HG03432 (cell line): Measurements from ENCODE around the gene ANAPC2.

Experiments used
- ATAC-seq: cut with Tn5 transposase; IDR thresholded peaks from one replicate; pipeline ENCODE4 v1.9.1; 2021; ENCODE audit warnings: mild to moderate bottlenecking, moderate library complexity; ENCODE audit not compliant: unreplicated experiment

The ANAPC2 gene

DNA sequence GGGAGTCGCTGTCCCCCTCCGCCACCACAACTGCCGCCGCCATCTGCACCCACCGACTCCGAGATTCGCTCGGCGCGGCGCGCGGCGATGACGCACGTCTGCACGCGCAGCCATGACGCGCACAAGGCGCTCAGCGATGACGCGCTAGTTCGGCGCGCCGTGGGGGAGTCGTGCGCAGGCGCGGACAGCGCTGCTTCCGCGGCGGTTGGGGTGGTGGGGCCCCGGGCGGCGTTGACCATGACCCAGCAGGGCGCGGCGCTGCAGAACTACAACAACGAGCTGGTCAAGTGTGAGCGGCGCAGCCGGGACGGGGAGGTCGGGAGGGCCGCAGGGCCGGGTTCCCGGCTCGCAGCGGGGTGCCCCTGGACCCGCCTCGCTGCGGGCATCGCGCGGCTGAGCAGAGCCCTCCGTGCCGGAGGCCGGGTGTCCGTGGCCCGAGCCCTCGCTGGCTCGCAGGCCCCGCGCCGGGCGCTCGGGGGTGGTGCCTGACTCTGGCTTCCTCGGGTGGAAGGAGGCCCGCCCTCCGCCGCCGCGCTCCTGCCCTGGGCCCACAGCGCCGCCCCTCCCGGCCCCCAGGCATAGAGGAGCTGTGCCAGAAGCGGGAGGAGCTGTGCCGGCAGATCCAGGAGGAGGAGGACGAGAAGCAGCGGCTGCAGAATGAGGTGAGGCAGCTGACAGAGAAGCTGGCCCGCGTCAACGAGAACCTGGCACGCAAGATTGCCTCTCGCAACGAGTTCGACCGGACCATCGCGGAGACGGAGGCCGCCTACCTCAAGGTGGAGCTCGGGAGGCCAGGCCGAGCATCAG, at the start of gene ANAPC2, which contains the start of gene SSNA1:
Gene ANAPC2, minus strand, starts transcription at position 71 of the 807 bp plus-strand sequence. Its CDS starts 28 bp downstream, at position 43.
Gene SSNA1, plus strand, starts transcription at position 187 of the 807 bp plus-strand sequence. Its CDS starts 51 bp downstream, at position 238.
- peak; percentile 77 for ATAC-seq

- ATAC-seq = no peak
Measured at GRCh38 chr9:137236936-137237421, 48.6 kb upstream of the ANAPC2 start.

DNA sequence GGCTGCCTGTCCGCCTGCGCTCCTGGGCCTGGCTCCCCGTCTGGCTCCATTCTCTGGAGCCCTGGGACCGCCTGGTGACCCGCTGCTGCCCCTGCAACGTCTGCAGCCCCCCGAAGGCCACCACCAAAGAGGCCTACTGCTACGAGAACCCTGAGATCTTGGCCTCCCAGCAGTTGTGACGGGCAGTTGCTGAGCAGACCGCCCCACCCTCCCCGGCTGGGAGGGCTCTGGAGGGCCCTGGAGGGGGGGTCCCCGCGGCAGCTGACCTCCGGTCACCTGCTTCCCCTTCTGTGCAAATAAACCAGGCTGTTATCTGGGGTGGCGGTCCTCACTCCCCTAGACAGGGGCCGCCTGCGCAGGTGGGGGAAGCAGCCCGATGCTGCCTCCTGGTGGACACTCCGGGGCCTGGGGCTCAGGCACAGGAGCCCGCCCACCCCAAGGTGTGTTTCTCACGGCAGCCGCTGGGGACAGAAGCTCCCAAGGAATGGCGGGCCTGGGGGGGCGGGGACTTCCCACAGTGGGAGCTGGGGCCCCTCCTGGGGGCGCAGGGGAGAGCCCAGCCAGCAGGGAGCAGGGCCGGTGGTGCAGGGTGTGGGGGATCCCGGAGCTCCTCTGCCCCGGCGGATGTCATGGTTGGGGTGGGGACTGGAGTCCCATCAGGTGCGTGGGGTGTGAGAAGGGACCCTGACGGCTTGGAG, 48.0 kb upstream of the ANAPC2 start:
- peak; percentile 19 for ATAC-seq

GRCh38 chr9:137235424-137236237, 47.3 kb upstream of the ANAPC2 start:
- ATAC-seq = no peak

GRCh38 chr9:137234758-137235423, 46.5 kb upstream of the ANAPC2 start:
- ATAC-seq = no peak

- no peak for ATAC-seq
Measured at GRCh38 chr9:137234055-137234697, 45.8 kb upstream of the ANAPC2 start.

GRCh38 chr9:137233143-137233980, 45.0 kb upstream of the ANAPC2 start:
- no peak for ATAC-seq

DNA sequence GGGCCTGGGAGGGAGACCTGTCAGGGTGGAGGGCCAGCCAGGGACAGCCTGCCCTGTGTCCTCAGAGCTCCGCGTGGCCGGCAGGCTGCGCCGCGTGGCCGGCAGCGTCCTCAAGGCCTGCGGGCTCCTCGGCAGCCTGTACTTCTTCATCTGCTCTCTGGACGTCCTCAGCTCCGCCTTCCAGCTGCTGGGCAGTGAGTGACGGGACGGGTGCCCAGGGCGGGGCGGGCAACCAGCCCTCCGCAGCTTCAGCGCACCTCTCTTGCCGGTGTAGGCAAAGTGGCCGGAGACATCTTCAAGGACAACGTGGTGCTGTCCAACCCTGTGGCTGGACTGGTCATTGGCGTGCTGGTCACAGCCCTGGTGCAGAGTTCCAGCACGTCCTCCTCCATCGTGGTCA, 44.1 kb upstream of the ANAPC2 start:
- no peak for ATAC-seq

- no peak for ATAC-seq
Measured at GRCh38 chr9:137232101-137232500, 43.7 kb upstream of the ANAPC2 start.

DNA sequence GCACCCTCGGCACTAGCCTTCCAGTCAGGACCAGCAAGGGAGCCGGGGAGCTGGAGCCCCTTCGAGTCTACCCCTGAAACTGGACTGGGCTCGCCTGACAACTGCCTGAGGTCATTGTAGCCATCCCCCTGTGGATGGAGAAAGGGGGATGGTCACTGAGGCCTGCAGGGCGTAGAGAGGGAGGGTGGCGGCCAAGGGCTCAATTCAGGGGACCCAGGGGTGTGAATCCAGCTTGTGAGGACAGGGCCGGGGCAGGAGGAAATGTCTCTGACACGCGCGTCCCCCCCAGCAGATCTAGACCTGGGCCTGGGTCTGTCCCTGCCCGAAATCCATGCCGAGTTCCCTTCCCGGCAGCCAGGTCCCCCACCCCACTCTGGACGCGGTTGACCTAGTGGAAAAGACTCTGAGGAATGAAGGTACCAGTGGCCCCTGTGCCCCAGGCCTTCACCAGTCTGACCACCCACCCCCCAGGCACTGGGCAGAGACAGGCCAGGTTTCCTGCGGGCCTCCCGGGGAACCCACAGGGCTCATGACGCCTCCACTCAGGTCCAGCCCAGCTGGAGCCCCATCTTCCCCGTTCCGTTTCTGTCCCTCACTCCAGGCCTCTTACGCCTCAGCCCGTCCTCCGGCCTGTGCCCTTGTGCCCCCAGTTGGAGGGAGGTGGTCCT, 43.1 kb upstream of the ANAPC2 start:
- no peak for ATAC-seq

- no peak for ATAC-seq
Measured at GRCh38 chr9:137230705-137231371, 42.5 kb upstream of the ANAPC2 start, which contains the start of gene SLC34A3. TSS of gene SLC34A3 (plus strand) at chr9:137230901. CDS start at chr9:137231703, 802 bp downstream.

DNA sequence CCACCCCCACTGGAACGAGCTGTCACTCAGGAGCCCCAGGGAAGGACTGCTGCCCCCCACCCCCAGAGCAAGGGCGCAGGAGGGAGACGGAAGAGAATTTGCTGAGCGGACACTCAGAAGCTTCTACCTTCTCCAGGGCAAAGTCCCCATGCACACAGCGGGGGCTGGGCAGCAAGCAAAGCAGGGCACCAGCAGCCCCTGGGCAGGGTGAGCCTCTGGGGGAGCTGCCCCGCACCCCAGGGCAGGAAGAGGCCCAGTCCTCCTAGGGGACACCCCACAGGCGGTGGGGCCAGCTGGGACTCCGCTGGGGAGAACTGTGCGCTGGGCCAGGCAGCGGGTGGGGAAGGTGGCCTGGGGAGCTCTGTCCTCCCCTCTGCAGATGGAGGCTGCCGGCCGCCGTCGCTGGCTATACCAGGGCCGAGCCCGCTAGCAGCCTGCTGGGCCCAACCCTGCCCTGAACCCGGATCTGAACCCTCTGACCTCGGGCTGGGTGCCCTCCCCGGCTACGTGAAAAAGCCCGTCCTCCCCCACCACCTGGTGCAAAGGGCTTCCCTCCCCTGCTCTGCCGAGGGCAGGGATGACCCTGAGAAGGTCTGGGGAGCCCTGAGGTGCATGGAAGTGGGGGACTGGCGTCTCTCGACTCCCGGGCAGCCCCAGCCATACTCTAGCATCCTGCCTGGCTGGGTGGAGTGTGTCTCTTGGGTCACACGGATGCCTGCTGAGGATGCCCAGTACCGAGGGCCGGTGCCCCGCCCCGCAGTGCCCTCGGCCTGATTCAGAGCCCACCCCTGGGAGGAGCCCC, 41.7 kb upstream of the ANAPC2 start:
- no peak for ATAC-seq

- no peak for ATAC-seq
Measured at GRCh38 chr9:137228968-137229896, 40.9 kb upstream of the ANAPC2 start.

DNA sequence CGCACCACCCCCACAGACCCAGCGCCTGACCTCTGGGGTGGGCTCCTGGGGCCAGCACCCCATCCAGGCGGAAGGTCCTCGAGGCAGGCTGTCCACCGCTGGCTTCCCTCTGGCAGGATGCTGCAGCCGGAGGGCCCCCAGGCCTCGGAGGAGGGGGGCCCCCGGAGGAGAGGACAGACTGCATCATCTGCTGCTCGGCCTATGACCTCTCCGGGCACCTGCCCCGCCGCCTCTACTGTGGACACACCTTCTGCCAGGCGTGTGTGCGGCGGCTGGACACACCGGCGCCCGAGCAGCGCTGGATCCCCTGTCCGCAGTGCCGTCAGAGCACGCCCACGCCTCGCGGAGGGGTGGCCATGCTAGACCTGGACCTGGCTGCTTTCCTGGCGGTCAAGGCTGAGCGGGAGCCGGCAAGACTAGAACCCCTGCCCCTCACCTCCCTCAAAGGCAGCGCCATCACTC, 40.2 kb upstream of the ANAPC2 start:
- ATAC-seq = no peak

- no peak for ATAC-seq
Measured at GRCh38 chr9:137227853-137228505, 39.6 kb upstream of the ANAPC2 start.
